HL-60 (cell line): Measurements from ENCODE around the gene NFE2L2. TPM values are rescaled to one million over a fixed set of nuclear protein-coding genes. Genes with fewer than 3 reads are reported as not detected.

Experiments used
- DNase-seq, 2 experiments: peaks; one replicate each; pipeline ENCODE4 v3.0.0-alpha.2; 2010 to 2020; ENCODE audit warnings: low read depth in 1 of 2, low spot score in 1 of 2
- H3K27ac ChIP-seq: fragments of 250-450 bp; sonication (Bioruptor Pico); replicated peaks from 2 replicates; pipeline ENCODE4 v1.5.1; 2020; ENCODE audit warnings: mild to moderate bottlenecking, moderate library complexity
- H3K27me3 ChIP-seq: fragments of 250-450 bp; sonication (Bioruptor Pico); 2 replicates; pipeline ENCODE4 v1.5.1; 2021; ENCODE audit warnings: mild to moderate bottlenecking, moderate library complexity; ENCODE audit not compliant: insufficient read depth, poor library complexity, severe bottlenecking
- H3K4me3 ChIP-seq: replicated peaks from 2 replicates; pipeline ENCODE4 v1.5.1; 2011; ENCODE audit warnings: mild to moderate bottlenecking, control low read depth, low read length; ENCODE audit not compliant: insufficient read depth
- CTCF ChIP-seq: IDR thresholded peaks from one replicate; pipeline ENCODE4 v1.5.1; 2011; ENCODE audit warnings: low read length, control low read depth, inconsistent platforms; ENCODE audit not compliant: insufficient read depth
- GABPA ChIP-seq: IDR thresholded peaks from 2 replicates; pipeline ENCODE4 v1.6.1; 2012; ENCODE audit warnings: low read depth
- POLR2AphosphoS5 ChIP-seq: IDR thresholded peaks from 2 replicates; pipeline ENCODE4 v1.6.1; 2012; ENCODE audit warnings: low read depth
- REST ChIP-seq: IDR thresholded peaks from 2 replicates; pipeline ENCODE4 v1.6.1; 2012; ENCODE audit warnings: low read depth; ENCODE audit not compliant: insufficient replicate concordance
- SPI1 ChIP-seq: IDR thresholded peaks from 2 replicates; pipeline ENCODE4 v1.6.1; 2012; ENCODE audit warnings: low read depth, mild to moderate bottlenecking, borderline replicate concordance
- microRNA-seq: library from miRNA; unstranded; fragments of <30 nt; microRNA quantifications from one replicate; pipeline ENCODE4, GENCODE V29; 2018

NFE2L2 gene

GRCh38 chr2:177184606-177185005, 79.9 kb downstream of the NFE2L2 start:
- no peak for DNase-seq
- no peak overlapping the region for H3K27ac ChIP-seq

GRCh38 chr2:177183860-177184259, 80.7 kb downstream of the NFE2L2 start:
- no peaks in the 10 kb centered on the region for H3K27me3 ChIP-seq
- no peak overlapping the region for H3K27ac ChIP-seq
- no peak overlapping the region for H3K4me3 ChIP-seq
- DNase-seq, result no peak
- TF ChIP-seq POLR2AphosphoS5, result no peak
- TF ChIP-seq REST, result no peak
- no peak for TF ChIP-seq GABPA
- TF ChIP-seq CTCF, result no peak
- TF ChIP-seq SPI1, result no peak

More at GRCh38 chr2:177184606-177185005, 79.9 kb downstream of the NFE2L2 start:
- Histone ChIP-seq H3K27me3 (no peaks in the 10 kb centered on the region), H3K4me3 (no peak overlapping the region)
- TF ChIP-seq POLR2AphosphoS5, result no peak
- TF ChIP-seq GABPA, result no peak
- no peak for TF ChIP-seq SPI1
- TF ChIP-seq REST, result no peak

Small RNAs within 50 kb of the gene (microRNA-seq; reads per million reads assigned to microRNA genes)
- 2.1 reads per million for gene MIR3128
- gene MIR6512, result not detected
